ENCODE measurements around the gene BPIFB3.

The BPIFB3 gene

DNA sequence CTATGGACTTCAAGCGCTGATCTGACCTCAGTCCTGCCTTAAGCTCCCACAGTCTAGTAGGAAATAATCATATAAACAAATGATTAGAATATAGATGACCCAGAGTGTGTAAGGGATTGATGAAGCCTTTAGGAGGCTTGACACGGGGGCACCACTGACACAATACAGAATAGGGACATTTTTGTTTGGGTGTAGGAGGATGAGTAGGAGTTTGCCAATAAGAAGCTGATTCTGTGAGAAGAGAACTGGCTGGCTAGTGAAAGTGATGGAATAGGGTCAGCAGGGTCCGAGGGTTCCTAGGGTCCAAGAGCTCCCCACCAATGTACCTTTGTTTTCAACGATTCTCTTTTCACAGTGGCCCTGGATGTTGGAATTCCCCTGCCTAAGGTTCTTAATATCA, 18.7 kb downstream of the BPIFB3 start:
- no peak for TF ChIP-seq POLR2A (IDR thresholded peaks at IDR 0.05; ENCODE audit: low read length)
- no peak for TF ChIP-seq GATA1 (IDR thresholded peaks at IDR 0.05; ENCODE audit: low read depth, low read length)
- DNase-seq: no peak

DNA sequence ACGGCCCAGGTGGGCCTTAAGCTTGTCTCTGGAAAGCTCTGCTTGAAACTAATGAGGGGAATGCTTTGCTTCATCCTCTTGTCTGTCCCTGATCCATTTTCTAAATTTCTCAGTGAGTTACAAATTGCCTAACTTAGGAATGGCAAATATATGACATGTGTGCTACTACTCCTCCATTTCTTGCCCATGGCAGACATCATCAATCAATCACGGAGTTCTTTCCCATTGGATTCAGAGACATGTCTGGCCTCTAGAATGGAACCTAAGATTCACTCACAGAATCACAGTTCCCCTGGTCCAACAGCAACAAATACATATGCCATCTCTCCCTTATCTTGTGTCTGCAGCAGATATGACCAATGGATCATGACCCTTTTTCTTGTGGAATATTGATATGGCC, 19.1 kb downstream of the BPIFB3 start:
- TF ChIP-seq GATA1 (IDR thresholded peaks at IDR 0.05; ENCODE audit: low read depth, low read length) (no peak), POLR2A (IDR thresholded peaks at IDR 0.05; ENCODE audit: low read length) (no peak)
- no peak for DNase-seq

DNA sequence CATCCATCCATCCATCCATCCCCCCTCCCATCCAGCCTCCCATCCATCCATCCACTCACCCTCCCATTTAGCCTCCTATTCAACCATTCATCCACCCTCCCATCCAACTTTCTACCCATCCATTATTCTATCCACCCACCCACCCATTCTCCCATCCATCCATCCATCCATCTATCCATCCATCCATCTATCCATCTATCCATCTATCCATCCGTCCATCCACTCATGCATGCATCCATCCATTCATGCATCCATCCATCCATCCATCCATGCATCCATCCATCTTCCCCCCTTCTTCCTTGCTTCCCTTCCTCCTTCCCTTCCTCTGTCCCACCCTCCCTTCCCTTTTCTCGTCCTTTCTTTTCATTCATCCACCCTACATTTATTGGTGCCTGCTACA, 21.0 kb downstream of the BPIFB3 start:
- no peak for TF ChIP-seq GATA1 (IDR thresholded peaks at IDR 0.05; ENCODE audit: low read depth, low read length)
- TF ChIP-seq POLR2A (IDR thresholded peaks at IDR 0.05; ENCODE audit: low read length): no peak
- DNase-seq: no peak

DNA sequence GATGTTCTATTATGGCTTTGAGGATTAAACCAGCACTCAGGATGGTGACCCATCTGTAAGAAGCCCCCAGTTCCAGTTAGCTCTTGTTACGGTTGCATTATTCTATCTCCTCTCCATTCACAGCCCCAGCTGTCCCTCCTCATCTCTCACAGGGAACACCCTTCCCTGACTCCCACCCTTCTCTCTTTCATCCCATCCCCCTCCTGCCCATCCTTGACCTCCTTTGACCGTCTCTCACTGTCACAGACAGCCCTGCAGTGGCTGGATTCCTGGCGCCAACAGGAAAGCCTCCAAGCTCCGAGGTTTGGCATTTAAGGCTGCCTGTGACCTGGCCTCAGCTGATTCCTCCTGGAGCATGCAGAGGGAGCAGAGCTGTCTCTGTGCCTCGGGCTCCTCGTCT, 21.6 kb downstream of the BPIFB3 start:
- TF ChIP-seq POLR2A (IDR thresholded peaks at IDR 0.05; ENCODE audit: low read length): no peak
- TF ChIP-seq GATA1 (IDR thresholded peaks at IDR 0.05; ENCODE audit: low read depth, low read length): no peak
- DNase-seq: no peak

DNA sequence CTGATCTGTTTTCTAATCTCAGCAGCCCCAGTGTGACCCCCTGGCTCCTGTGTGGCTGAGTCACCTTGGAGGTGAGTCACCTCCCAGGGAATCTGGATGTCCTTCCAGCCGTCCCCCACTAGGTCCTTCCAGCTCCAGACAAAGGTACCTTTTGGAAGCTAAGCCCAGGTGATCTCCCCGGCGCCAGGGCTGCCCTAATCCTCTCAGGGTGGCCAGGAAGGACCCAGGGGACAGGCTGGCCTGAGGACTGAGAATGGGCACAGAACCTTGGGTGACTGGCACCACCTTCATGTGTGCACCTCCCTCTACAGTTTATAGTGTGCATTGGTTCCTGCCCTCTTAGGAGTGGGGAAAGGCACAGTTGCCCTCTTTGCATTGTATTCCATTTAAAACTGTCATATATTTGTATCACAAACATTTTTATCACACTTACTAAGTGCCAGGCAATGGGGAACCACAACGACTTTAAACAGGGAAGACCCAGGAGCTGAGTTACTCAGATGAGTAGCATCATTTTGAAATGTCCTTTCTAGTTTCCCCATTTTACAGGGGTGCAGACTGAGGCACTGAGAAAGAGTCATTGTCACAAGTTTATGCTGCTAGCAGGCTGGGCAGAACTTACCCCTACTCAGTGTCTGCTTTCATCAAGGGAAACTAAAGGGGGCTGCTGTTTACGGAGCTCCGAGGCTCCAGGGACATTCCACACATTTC, 23.1 kb downstream of the BPIFB3 start:
- DNase-seq: peak in 1 of 2 experiments; percentile 15

DNA sequence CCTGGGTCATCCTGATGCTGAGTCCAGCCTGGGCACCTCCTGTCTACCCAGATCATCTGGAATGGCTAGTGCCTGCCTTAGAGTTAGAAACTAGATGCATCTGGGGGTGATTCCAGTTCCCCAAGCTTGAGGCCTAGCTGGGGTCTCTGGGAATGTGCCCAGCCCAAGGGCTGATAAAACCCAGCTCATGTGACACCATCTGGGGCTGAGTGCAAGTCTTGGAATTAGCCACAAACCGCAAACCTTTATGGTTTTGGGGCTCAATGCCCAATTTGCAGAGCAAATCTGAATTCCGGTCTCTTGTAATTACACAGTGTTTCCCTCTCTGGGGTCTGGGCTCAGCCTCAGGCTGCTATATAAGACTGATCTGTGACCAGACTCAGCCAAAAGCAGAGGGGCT, 25.6 kb downstream of the BPIFB3 start, which contains the start of gene BPIFB4:
BPIFB4 (plus strand) TSS at position 385 of the 400 bp plus-strand sequence. CDS start 1,884 bp downstream, outside the sequence.
- DNase-seq: no peak
- no peak for TF ChIP-seq POLR2A (IDR thresholded peaks at IDR 0.05; ENCODE audit: low read length)
- no peak for TF ChIP-seq GATA1 (IDR thresholded peaks at IDR 0.05; ENCODE audit: low read depth, low read length)

More for the DNA sequence above, 23.1 kb downstream of the BPIFB3 start:
- no peak for TF ChIP-seq GATA1 (IDR thresholded peaks at IDR 0.05; ENCODE audit: low read depth, low read length)
- no peak for TF ChIP-seq POLR2A (IDR thresholded peaks at IDR 0.05; ENCODE audit: low read length)

DNA sequence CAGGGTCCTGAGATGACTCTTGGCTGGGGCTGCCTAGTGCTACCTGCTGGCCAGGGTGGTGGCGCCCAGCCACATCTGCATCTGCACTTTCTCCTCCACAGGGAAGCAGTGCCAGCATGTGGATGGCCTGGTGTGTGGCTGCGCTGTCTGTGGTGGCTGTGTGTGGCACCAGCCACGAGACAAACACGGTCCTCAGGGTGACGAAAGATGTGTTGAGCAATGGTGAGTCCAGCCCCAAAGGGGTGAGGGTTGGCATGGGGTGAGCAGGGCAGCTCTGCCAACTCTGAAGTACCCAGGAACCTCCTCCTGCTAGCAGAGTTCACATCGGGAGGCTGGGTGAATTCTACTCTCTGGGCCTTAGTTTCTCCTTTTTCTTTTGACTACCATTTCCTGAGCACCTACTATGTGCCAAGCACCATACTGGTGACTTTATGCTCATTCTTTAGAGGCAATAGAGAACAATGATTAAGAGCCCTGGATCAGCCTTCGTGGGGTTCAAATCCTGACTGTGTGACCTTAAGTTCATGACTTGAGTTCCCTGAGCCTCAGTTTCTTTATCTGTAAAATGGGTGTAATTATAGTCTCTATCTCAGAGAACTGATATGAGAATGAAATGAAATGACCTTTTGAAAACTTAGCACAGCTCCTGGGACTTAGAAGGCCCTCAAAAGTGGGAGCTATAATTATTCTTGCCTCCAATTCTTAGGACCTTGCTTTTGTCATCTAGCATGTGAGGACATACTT, 27.9 kb downstream of the BPIFB3 start:
- TF ChIP-seq POLR2A (IDR thresholded peaks at IDR 0.05; ENCODE audit: low read length): no peak
- DNase-seq: no peak

DNA sequence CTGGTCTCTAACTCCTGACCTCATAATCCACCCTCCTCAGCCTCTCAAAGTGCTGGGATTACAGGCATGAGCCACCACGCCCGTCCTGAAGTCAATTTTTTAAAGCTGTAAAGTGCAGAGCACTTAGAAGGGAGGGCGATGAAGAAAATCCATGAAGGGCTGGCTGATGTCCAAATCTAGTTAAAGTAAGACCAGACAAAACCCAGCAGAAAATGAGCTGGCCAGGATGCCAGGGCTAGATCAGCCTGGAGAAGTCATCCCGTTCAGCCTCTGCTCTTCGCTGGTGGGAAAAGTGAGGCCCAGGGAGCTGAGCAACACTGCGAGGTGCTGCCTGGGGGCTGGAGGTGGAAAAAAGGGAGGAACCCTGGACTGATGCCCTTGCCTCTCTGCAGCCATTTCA, 28.8 kb downstream of the BPIFB3 start:
- DNase-seq: no peak
- TF ChIP-seq POLR2A (IDR thresholded peaks at IDR 0.05; ENCODE audit: low read length) (no peak), GATA1 (IDR thresholded peaks at IDR 0.05; ENCODE audit: low read depth, low read length) (no peak)

DNA sequence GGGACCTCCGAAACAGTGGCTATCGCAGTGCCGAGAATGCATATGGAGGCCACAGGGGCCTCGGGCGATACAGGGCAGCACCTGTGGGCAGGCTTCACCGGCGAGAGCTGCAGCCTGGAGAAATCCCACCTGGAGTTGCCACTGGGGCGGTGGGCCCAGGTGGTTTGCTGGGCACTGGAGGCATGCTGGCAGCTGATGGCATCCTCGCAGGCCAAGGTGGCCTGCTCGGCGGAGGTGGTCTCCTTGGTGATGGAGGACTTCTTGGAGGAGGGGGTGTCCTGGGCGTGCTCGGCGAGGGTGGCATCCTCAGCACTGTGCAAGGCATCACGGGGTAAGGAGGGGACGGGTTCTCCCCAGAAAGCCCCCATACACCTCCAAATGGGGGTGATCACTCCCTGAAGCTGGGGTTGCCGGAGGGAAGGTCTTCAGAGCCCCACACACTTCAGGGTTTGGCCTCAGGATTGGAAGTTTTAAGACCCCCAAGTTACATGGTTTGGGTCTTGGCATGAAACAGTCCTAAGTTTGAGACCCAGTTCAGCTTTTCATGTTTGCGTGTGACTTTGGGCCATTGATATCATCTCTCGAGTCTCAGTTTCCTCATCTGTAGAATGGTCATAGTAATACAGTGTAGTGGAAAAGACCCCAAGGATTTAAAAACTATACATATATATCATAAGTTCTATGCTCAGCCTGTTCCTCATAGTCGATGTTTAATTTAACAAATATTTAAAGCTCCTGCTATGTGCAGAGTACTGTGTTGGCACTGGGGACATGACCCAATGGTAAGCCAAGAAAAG, 30.0 kb downstream of the BPIFB3 start:
- TF ChIP-seq GATA1 (IDR thresholded peaks at IDR 0.05; ENCODE audit: low read depth, low read length): no peak
- no peak for TF ChIP-seq POLR2A (IDR thresholded peaks at IDR 0.05; ENCODE audit: low read length)

DNA sequence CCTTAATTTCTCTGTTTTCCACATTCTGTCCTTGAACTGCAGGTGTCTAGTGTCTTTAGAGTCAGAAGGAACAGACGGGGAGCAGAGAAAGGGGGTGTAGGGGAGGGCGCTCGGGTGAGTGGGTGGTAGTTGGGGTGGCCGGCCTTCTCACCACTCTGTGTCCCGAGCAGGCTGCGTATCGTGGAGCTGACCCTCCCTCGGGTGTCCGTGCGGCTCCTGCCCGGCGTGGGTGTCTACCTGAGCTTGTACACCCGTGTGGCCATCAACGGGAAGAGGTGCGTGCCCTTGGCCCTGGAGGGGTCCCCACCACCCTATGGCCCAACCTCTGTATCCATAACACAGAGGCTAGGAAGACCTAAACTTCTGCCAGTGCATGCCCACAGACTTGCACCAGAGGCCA, 31.0 kb downstream of the BPIFB3 start:
- DNase-seq: no peak
- TF ChIP-seq GATA1 (IDR thresholded peaks at IDR 0.05; ENCODE audit: low read depth, low read length) (no peak), POLR2A (IDR thresholded peaks at IDR 0.05; ENCODE audit: low read length) (no peak)

More for the DNA sequence above, 30.0 kb downstream of the BPIFB3 start:
- no peak for DNase-seq

DNA sequence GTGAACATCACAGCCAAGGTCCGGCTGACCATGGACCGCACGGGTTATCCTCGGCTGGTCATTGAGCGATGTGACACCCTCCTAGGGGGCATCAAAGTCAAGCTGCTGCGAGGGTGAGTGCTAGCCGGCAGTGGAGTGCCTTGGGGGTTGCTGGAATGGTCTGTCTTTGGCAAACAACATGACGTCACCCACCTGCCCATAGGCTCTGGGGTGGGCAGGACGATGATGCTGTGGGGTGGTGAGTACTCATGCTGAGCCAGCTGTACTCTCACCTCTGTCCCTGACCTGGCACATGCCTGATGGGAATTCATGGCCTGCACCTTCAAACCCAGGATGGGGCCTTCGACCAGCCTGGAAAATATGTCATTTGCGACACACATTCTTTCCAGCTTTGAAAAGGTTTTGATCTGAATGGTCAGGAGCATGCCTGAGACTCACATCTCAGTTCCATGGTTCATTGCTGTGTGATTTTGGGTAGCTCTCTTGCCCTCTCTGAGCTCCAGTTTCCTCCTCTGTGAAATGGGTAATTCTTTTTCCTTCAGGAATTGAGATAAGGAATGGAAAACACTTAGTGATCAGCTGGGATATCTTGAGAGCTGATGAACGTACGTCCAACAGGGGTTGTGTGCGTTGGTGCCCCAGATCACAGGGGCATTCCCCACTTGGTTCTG, 32.5 kb downstream of the BPIFB3 start:
- TF ChIP-seq POLR2A (IDR thresholded peaks at IDR 0.05; ENCODE audit: low read length): no peak
- no peak for TF ChIP-seq GATA1 (IDR thresholded peaks at IDR 0.05; ENCODE audit: low read depth, low read length)
- no peak for DNase-seq

DNA sequence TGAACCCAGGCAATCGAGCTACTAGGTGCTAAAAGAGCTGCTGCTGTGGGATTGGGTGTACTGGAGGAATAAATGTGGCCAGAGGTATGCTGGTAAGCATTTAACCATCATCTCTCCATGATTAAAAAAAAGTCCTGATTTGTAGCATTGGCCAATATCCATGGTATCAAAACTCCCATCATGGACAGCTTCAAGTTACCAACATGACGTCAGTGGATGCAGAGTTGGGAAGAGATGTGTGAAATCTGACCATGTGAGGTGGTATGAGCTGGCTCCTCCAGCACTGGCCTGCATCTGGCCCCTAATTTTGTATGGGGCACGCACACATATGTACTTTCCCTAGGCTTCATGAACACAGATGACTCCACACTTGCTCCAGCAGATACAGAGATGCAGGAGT, 37.4 kb downstream of the BPIFB3 start:
- TF ChIP-seq GATA1 (IDR thresholded peaks at IDR 0.05; ENCODE audit: low read depth, low read length): no peak
- no peak for TF ChIP-seq POLR2A (IDR thresholded peaks at IDR 0.05; ENCODE audit: low read length)
- no peak for DNase-seq

DNA sequence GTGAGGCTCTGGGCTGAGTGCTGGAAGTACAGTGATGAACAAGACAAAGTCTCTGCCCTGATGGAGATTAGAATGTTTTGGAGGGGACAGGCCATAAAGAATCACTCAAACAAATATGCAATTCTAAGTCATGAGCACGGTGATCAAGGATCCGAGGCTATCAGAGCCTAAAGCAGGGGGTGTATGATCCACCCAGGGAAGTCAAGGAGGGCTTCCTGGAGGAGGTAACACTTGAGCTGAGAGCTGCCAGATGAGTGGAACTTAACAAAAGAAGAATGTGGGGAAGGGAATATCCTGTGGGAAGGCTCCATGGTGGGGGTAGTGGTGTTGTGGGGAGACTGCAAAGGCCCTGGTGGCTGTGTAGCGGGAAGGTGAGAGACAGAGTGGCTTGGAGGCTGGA, 38.0 kb downstream of the BPIFB3 start:
- TF ChIP-seq POLR2A (IDR thresholded peaks at IDR 0.05; ENCODE audit: low read length) (no peak), GATA1 (IDR thresholded peaks at IDR 0.05; ENCODE audit: low read depth, low read length) (no peak)
- DNase-seq: no peak

DNA sequence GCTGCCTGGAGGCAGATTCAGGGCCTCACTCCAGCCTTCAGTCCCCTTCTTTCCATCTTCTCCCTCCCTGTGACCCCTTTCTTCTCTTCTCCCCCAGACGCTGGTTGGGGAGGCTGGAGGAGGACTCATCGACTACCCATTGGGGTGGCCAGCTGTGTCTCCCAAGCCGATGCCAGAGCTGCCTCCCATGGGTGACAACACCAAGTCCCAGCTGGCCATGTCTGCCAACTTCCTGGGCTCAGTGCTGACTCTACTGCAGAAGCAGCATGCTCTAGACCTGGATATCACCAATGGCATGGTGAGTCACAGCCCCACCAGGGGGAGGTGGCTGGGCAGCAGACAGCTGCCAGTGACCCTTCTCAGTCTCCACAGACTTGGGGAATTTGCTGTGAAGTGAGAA, 38.7 kb downstream of the BPIFB3 start:
- DNase-seq: no peak
- TF ChIP-seq POLR2A (IDR thresholded peaks at IDR 0.05; ENCODE audit: low read length) (no peak), GATA1 (IDR thresholded peaks at IDR 0.05; ENCODE audit: low read depth, low read length) (no peak)
